MCF 10A (cell line): ENCODE data around the gene STXBP1. TPM values are rescaled to one million over a fixed set of nuclear protein-coding genes. Genes with fewer than 3 reads are reported as not detected.

Experiments
- BruUV-seq: library from RNA; stranded (reverse); fragments of 400-500 nt; replicated peaks from 2 replicates; lab custom pipeline; 2021; lab: Mats Ljungman, UMichigan
- CTCF ChIA-PET: fragments of 300-600 bp; sonication (Branson Sonifier 250); formaldehyde crosslinking; extraction: SDS; loops from one replicate; lab custom pipeline; 2021; ENCODE audit warnings: antibody characterized with exemption, inconsistent platforms; lab: Yijun Ruan, JAX
- POLR2A ChIA-PET: fragments of 300-600, 350-650 bp; sonication (Branson Sonifier 250); formaldehyde crosslinking; extraction: SDS; loops from one replicate; lab custom pipeline; 2020; ENCODE audit warnings: antibody characterized with exemption, inconsistent platforms; lab: Yijun Ruan, JAX
- DNase-seq: peaks from one replicate; pipeline ENCODE4 v3.0.0-alpha.2; 2018; ENCODE audit not compliant: unreplicated experiment
- H3K27ac Mint-ChIP-seq: one replicate; pipeline ENCODE4 v1.8.0; 2022; ENCODE audit warnings: mild to moderate bottlenecking, low read depth, mixed read lengths; ENCODE audit not compliant: unreplicated experiment
- H3K27me3 Mint-ChIP-seq: one replicate; pipeline ENCODE4 v1.8.0; 2022; ENCODE audit warnings: mixed read lengths; ENCODE audit not compliant: insufficient read depth, unreplicated experiment
- H3K36me3 Mint-ChIP-seq: one replicate; pipeline ENCODE4 v1.8.0; 2022; ENCODE audit warnings: mild to moderate bottlenecking, moderate library complexity, mixed read lengths; ENCODE audit not compliant: insufficient read depth, unreplicated experiment
- H3K4me1 Mint-ChIP-seq: one replicate; pipeline ENCODE4 v1.8.0; 2022; ENCODE audit warnings: mixed read lengths; ENCODE audit not compliant: insufficient read depth, unreplicated experiment
- H3K4me3 Mint-ChIP-seq: one replicate; pipeline ENCODE4 v1.8.0; 2022; ENCODE audit warnings: mild to moderate bottlenecking, moderate library complexity, mixed read lengths; ENCODE audit not compliant: unreplicated experiment
- H3K9me3 Mint-ChIP-seq: one replicate; pipeline ENCODE4 v1.8.0; 2022; ENCODE audit warnings: mixed read lengths; ENCODE audit not compliant: unreplicated experiment
- intact Hi-C: fragments of 100-400 bp; cut with micrococcal nuclease; formaldehyde crosslinking; loops from 2 replicates; pipeline ENCODE4 v1.14.1; 2022
- total RNA-seq: library from RNA; stranded (reverse); gene quantifications from 2 replicates; pipeline ENCODE4 v1.2.3, GENCODE V29; 2022
- TF ChIP-seq, protein P1 (sequence below): fragments of 200-600 bp; IDR thresholded peaks from one replicate; pipeline ENCODE4 v1.8.0; 2022; ENCODE audit warnings: antibody characterized with exemption, mild to moderate bottlenecking; ENCODE audit not compliant: unreplicated experiment

Gene STXBP1
- total RNA-seq, 1 experiment from 2014 or later = 20.0 TPM

DNA sequence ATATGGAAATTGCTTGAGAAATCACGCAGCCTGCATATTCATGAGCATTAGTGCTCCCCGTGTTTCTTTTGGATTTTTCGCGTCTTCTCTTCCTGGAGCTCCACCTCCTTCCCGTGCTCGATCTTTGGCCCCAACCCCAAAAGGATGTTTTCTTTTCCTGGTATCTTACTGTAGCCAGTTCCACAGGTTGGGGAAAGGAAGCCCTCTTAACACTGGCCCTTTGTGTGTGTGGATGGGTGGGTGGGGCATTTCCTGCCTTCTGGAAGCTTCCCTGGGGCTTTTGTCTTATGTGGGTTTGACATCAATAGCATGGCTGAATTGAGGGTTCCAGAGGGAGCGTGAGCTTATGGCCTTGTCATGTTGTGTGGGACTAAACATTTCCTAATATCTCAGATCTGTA is 21.9 kb downstream of the STXBP1 start:
- DNase-seq = no peak
- peaks cover 24% of the 10 kb centered on the region for H3K4me1 Mint-ChIP-seq
- TF ChIP-seq, protein P1, sequence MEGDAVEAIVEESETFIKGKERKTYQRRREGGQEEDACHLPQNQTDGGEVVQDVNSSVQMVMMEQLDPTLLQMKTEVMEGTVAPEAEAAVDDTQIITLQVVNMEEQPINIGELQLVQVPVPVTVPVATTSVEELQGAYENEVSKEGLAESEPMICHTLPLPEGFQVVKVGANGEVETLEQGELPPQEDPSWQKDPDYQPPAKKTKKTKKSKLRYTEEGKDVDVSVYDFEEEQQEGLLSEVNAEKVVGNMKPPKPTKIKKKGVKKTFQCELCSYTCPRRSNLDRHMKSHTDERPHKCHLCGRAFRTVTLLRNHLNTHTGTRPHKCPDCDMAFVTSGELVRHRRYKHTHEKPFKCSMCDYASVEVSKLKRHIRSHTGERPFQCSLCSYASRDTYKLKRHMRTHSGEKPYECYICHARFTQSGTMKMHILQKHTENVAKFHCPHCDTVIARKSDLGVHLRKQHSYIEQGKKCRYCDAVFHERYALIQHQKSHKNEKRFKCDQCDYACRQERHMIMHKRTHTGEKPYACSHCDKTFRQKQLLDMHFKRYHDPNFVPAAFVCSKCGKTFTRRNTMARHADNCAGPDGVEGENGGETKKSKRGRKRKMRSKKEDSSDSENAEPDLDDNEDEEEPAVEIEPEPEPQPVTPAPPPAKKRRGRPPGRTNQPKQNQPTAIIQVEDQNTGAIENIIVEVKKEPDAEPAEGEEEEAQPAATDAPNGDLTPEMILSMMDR = no peak
- H3K36me3 Mint-ChIP-seq = no peaks in the 10 kb centered on the region
- POLR2A ChIA-PET = interaction anchor here (0.7 to 1.4 kb wide), 2 partner anchors 26 to 72 kb away, joined by 3 to 4 read pairs; no protein-coding TSS in a partner anchor
- no peak overlapping the region for H3K4me3 Mint-ChIP-seq
- H3K27ac Mint-ChIP-seq = no peak overlapping the region
- BruUV-seq = no TSS peak
- CTCF ChIA-PET = interaction anchor here (1.0 kb wide), 2 partner anchors 32 to 44 kb away, joined by 3 to 4 read pairs; no protein-coding TSS in a partner anchor
- intact Hi-C loops = no loop called here
- no peaks in the 10 kb centered on the region for H3K9me3 Mint-ChIP-seq
- H3K27me3 Mint-ChIP-seq = no peaks in the 10 kb centered on the region

DNA sequence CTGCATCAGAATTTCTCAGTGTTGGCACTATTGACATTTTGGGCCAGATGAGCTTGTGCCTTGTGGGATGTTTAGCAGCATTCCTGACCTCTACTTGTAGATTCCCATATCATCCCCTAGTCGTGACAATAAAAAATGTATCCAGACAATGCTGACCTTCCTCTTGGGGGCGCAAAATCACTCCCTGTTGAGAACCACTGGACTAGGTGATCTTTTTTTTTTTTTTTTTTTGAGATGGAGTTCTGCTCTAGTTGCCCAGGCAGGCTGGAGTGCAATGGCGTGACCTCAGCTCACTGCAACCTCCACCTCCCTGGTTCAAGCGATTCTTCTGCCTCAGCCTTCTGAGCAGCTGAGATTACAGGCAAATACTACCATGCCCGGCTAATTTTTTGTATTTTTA is 22.6 kb downstream of the STXBP1 start:
- H3K9me3 Mint-ChIP-seq = no peaks in the 10 kb centered on the region
- no TSS peak for BruUV-seq
- no peaks in the 10 kb centered on the region for H3K27me3 Mint-ChIP-seq
- CTCF ChIA-PET = interaction anchor here (1.0 kb wide), 1 partner anchor 31 kb away, joined by 3 read pairs; no protein-coding TSS in a partner anchor
- no peaks in the 10 kb centered on the region for H3K36me3 Mint-ChIP-seq
- intact Hi-C loops = no loop called here
- DNase-seq = peak; percentile 54
- H3K27ac Mint-ChIP-seq = no peak overlapping the region
- peaks cover 24% of the 10 kb centered on the region for H3K4me1 Mint-ChIP-seq
- H3K4me3 Mint-ChIP-seq = no peak overlapping the region
- POLR2A ChIA-PET = interaction anchor here (0.5 to 1.4 kb wide), 3 partner anchors 22 to 73 kb away, joined by 3 to 5 read pairs (median 4); no protein-coding TSS in a partner anchor
- TF ChIP-seq, protein P1 = no peak

DNA sequence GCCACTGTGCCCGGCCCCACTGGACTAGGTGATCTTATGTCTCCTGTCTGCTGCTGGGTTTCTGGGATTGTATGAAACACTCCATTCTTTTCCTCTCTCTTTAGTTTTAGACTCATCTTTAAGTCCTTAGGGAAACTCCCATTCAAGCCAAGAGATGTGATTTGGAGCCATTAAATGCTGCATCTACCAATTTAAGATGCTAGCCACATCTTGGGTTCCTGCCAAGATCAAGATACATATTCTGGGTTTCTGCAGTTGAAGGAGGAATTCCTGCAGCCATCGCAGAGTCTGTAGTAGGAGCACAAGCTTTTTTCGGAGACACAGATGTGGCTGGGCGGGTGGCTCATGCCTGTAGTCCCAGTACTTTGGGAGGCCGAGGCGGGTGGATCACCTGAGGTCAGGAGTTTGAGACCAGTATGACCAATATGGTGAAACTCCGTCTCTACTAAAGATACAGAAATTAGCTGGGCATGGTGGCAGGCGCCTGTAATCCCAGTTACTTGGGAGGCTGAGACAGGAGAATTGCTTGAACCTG is 23.2 kb downstream of the STXBP1 start:
- peaks cover 24% of the 10 kb centered on the region for H3K4me1 Mint-ChIP-seq
- CTCF ChIA-PET = no interaction called here
- DNase-seq = no peak
- no TSS peak for BruUV-seq
- H3K9me3 Mint-ChIP-seq = no peaks in the 10 kb centered on the region
- H3K27me3 Mint-ChIP-seq = no peaks in the 10 kb centered on the region
- no peak overlapping the region for H3K27ac Mint-ChIP-seq
- POLR2A ChIA-PET = interaction anchor here (0.5 kb wide), 1 partner anchor 22 kb away, joined by 5 read pairs; no protein-coding TSS in a partner anchor
- intact Hi-C loops = no loop called here
- no peak overlapping the region for H3K4me3 Mint-ChIP-seq
- no peaks in the 10 kb centered on the region for H3K36me3 Mint-ChIP-seq
- TF ChIP-seq, protein P1 = no peak

DNA sequence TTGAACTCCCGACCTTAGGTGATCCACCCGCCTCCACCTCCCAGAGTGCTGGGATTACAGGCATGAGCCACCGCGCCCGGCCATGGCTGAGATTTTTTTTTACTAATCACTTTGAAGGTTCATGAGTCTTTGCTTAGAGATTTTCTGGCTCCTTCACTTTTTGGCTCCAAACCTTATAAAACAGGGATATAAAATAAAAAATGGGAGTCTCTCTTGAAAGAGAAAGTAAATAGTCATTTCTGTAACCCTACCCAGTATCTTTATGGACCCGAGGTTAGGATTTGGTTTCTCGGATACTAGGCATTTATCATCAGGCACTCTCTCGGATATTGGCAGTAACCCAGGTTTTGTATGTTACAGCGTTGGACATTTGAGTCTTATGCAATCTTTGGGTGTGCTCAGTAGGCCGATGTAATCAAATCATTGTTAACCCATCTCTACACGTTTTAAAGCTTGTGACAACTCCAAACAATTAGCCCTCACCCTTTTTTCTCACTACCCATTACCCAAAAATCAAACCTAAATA is 25.3 kb downstream of the STXBP1 start:
- Mint-ChIP-seq H3K27me3 (no peaks in the 10 kb centered on the region), H3K36me3 (no peaks in the 10 kb centered on the region), H3K4me1 (peaks cover 24% of the 10 kb centered on the region), H3K9me3 (no peaks in the 10 kb centered on the region), H3K27ac (peak overlapping the region; percentile 76), H3K4me3 (peak overlapping the region; percentile 59)
- no TSS peak for BruUV-seq
- intact Hi-C loops = no loop called here
- ChIA-PET CTCF (no interaction called here), POLR2A (interaction anchor here (0.7 to 1.5 kb wide), 9 partner anchors 18 to 329 kb away, joined by 3 to 9 read pairs (median 3); partner anchors contain the start of genes STXBP1 and TOR2A)
- TF ChIP-seq, protein P1 = no peak
- peak; percentile 87 for DNase-seq
